ENCODE results near the gene CELF4.

- TF ChIP-seq POLR2A (IDR thresholded peaks at IDR 0.05; ENCODE audit: low read depth, low read length) (no peak), POLR2AphosphoS5 (IDR thresholded peaks at IDR 0.05; ENCODE audit: low read depth, low read length) (no peak)
Measured at GRCh38 chr18:37537868-37538525, 27.6 kb downstream of the CELF4 start.

All from GM12892 (cell line).